C4-2B (cell line): Measurements from ENCODE around the gene STK4.

Experiments
- H3K27ac ChIP-seq: fragments of 450-650 bp; 2 replicates; pipeline ENCODE4 v1.5.1; 2017
- ZFX ChIP-seq: fragments of 450-650 bp; IDR thresholded peaks from 2 replicates; pipeline ENCODE4 v1.6.1; 2017
- TF ChIP-seq, protein P1 (sequence below): fragments of 450-650 bp; conservative IDR thresholded peaks from 2 replicates; pipeline ENCODE4 v1.5.1; 2017; ENCODE audit warnings: mild to moderate bottlenecking

STK4 gene

DNA sequence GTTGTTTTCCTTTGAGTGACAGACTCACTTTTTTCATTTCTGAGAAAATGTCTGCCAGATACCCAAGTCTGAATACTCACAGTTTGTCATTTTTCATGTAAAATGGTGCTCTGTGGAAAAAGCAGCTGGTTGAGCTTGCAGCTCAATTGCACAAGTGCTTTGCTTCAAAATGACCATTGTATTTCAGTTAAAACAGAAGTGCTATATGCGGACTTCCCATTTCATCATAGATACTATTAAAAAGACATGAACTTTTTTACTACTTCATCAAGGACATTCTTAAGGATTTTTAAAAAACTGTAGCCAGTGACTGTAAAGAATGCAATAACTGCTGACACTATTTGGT is 73.1 kb downstream of the STK4 start:
- H3K27ac ChIP-seq = no peak overlapping the region
- TF ChIP-seq, protein P1, sequence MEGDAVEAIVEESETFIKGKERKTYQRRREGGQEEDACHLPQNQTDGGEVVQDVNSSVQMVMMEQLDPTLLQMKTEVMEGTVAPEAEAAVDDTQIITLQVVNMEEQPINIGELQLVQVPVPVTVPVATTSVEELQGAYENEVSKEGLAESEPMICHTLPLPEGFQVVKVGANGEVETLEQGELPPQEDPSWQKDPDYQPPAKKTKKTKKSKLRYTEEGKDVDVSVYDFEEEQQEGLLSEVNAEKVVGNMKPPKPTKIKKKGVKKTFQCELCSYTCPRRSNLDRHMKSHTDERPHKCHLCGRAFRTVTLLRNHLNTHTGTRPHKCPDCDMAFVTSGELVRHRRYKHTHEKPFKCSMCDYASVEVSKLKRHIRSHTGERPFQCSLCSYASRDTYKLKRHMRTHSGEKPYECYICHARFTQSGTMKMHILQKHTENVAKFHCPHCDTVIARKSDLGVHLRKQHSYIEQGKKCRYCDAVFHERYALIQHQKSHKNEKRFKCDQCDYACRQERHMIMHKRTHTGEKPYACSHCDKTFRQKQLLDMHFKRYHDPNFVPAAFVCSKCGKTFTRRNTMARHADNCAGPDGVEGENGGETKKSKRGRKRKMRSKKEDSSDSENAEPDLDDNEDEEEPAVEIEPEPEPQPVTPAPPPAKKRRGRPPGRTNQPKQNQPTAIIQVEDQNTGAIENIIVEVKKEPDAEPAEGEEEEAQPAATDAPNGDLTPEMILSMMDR = no peak
- no peak for TF ChIP-seq ZFX

DNA sequence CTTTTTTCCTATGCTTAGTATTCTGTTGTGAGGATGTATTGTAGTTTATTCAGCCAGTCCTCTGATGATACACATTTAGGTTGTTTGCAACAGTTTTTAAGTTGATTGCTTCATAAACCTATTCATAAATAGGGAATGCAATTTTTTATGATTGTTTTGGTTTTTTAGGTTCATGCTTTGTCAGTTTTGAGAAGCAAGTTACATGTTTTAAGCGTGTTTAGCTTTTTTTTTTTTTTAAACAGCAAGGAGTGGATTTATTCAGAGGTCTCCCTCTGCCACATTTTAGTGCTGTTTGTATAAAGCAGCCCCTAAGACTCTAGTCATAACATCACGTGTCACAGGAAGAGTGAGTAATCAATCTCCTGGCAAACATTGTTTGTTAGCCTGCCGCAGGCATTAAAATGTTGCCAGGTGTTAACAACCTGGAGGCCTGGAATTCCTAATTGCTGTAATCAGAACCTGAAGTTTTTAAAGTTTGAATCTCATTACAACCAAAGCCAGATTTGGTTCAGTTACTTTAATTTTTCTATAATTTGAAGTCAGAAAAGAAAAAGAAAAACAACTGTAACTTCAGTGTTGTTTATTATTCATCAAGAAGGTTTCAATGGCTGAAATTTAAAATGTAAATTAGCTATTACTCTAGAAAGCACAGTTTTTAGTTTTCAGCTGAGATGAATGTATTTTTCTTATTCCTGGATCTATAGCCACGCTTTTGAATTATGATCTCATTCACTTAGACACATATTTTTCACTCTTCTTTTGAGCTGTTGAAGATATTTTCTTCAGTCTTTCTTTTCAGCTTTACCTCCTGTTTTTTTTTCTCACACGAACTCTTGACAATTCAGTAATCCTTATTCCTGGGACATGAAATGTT is 75.4 kb downstream of the STK4 start:
- TF ChIP-seq, protein P1 = no peak
- TF ChIP-seq ZFX = no peak
- H3K27ac ChIP-seq = no peak overlapping the region

DNA sequence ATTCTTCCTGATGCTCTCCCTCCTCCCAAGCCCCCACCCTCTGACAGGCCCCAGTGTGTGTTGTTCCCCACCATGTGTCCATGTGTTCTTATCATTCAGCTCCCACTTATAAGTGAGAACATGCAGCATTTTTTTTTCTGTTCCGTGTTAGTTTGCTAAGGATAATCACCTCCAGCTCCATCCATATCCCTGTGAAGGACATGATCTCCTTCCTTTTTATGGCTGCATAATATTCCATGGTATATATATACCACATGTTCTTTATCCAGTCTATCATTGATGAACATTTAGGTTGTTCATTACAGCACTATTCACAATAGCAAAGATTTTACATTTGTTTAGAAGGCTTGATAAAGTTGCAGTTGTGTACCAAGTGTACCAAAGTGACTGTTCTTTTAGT is 76.7 kb downstream of the STK4 start:
- H3K27ac ChIP-seq = no peak overlapping the region
- TF ChIP-seq ZFX = no peak
- TF ChIP-seq, protein P1 = no peak

DNA sequence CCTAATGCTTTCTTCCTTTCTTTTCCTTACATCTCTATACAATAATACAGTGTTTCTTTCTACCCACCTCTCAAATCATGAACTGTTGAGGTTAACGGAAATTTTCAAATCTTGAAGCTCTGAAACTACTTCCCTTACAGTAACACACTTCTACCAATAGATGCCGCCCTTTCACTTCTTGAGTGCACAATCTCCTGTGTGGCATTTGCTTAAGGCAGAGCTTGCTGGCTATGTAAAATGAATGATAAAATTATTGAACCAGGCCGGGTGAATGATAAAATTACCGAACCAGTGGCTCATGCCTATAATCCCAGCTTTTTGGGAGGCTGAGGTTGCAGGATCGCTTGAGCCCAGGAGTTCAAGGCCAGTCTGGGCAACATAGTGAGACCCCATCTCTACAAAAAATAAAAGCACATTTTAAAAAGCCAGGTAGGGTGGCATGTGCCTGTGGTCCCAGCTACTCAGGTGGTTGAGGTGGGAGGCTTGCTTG is 77.8 kb downstream of the STK4 start:
- H3K27ac ChIP-seq = peak overlapping the region; percentile 80
- no peak for TF ChIP-seq ZFX
- TF ChIP-seq, protein P1 = peak; percentile 96

DNA sequence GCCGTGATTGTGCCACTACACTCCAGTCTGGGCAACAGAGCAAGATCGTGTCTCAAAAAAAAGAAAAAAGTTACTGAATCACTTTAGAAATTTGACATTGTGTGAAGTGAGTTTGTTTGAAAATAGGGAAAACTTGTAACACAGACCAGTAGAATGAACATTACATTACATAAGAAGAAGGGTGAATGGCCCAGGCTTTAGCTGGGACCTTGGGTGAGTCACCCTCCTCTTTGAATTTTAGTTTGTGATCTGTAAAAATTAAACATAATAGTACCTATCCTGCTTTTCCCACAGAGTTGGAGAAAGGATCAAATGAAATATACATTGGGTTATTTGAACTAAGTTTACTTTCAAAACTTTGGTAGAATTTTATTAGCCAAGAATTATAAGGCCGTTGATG is 78.3 kb downstream of the STK4 start:
- peak overlapping the region; percentile 80 for H3K27ac ChIP-seq
- TF ChIP-seq, protein P1 = no peak
- no peak for TF ChIP-seq ZFX

DNA sequence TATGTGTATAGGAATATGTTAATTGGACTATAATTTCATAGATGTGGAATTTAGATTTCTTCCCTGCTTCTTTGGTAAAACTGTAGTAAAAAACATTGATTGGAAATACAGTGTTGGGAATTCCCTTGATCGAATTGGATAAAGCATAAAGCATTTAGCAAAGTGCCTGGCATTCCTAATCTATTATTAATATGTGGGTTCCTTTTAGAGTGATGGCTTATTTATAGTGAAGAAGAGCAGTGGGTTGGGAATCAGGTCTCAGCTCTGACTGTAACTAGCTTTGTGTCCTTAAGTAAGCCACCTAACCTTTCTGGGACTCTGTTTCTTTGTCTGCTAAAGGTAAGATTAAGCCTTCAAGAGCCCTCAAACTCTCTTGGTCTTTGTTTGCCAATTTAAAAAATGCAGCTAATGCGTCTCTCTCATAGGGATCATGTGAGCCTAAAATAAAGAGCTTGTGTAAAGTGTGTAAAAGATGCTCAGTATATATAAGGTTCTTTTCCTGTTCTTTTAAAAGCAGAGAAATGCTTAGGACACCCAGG is 81.3 kb downstream of the STK4 start:
- TF ChIP-seq ZFX = no peak
- TF ChIP-seq, protein P1 = no peak
- H3K27ac ChIP-seq = no peak overlapping the region

DNA sequence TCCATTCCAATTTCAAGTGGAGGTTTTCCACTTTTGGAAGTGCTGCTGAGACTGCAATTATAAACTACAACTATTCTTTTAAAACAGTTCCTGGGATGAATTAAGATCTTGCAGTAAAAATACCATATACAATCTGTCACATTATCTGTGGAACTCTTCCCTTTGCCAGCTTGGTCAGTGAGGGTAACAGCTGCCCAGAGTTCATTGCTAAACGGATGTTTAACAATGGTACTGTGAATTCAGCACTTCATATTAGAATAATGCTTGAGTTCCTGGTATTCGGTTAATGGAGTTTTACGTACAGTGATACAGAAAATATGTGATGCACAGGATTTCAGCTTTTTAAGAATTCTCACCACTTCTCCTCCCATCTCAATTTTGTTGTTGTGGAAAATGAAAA is 83.1 kb downstream of the STK4 start:
- no peak overlapping the region for H3K27ac ChIP-seq
- TF ChIP-seq, protein P1 = no peak
- TF ChIP-seq ZFX = no peak
